C4-2B (cell line): ENCODE measurements around the gene SAG.

Source experiments
- CTCF ChIP-seq: fragments of 450-650 bp; conservative IDR thresholded peaks from 2 replicates; pipeline ENCODE4 v1.5.1; 2017; ENCODE audit warnings: mild to moderate bottlenecking
- ZFX ChIP-seq: fragments of 450-650 bp; IDR thresholded peaks from 2 replicates; pipeline ENCODE4 v1.6.1; 2017

DNA sequence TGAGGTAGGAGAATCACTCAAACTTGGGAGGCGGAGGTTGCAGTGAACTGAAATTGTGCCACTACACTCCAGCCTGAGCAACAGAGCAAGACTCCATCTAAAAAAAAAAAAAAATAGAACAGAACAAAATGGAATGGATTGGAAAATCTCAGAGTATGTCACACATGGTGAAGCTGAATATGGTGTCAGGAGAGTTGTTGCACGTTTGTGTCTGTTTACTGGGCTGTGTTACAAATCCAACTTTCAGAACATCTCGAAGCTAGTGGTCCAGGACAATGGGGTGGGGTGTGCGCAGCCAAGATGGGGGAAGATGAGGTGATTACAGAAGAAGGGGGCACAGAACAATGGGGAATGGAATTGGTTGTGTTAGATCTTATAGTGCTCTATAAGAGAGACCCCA lies 17.6 kb downstream of the SAG start:
- TF ChIP-seq CTCF (no peak), ZFX (no peak)
